Left kidney (tissue), 2 donors: ENCODE measurements around the gene H3-3A. TPM values are rescaled to one million over a fixed set of nuclear protein-coding genes. Genes with fewer than 3 reads are reported as not detected.
A peak's percentile ranks its signal among the peaks of the same experiment; 100 is the strongest.

Experiments used
- DNase-seq: peaks from one replicate; pipeline ENCODE4 v3.0.0-alpha.2; 2013
- polyA plus RNA-seq: library from polyadenylated mRNA; unstranded; fragments of 120-200 nt; gene quantifications from one replicate; pipeline ENCODE4 v1.2.1, GENCODE V29; 2013; ENCODE audit not compliant: insufficient read length

Gene H3-3A
- polyA plus RNA-seq, 1 donor = 1,261 TPM

DNA sequence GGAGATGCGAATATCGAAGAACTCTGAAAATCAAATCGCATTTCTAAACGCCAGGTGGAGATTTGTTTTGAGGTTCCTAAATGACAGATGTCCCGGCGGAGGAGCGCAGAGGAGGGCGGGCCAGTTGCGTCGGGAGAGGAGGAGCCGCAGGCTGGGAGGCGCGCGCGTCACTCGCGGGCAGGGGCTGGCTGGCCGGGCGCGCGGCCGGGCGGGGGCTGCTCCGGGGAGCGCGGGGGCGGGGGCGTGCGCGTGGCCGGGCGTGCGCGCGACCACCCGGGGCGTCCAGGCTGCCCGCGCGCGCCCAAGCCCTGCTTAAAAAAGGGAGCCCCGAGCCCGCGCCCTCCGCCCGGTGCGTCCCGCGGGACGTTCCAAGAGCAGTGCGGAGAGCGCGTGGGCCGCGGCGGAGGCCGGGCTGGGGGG lies 47.3 kb downstream of the H3-3A start:
- DNase-seq = peak; percentile 82

DNA sequence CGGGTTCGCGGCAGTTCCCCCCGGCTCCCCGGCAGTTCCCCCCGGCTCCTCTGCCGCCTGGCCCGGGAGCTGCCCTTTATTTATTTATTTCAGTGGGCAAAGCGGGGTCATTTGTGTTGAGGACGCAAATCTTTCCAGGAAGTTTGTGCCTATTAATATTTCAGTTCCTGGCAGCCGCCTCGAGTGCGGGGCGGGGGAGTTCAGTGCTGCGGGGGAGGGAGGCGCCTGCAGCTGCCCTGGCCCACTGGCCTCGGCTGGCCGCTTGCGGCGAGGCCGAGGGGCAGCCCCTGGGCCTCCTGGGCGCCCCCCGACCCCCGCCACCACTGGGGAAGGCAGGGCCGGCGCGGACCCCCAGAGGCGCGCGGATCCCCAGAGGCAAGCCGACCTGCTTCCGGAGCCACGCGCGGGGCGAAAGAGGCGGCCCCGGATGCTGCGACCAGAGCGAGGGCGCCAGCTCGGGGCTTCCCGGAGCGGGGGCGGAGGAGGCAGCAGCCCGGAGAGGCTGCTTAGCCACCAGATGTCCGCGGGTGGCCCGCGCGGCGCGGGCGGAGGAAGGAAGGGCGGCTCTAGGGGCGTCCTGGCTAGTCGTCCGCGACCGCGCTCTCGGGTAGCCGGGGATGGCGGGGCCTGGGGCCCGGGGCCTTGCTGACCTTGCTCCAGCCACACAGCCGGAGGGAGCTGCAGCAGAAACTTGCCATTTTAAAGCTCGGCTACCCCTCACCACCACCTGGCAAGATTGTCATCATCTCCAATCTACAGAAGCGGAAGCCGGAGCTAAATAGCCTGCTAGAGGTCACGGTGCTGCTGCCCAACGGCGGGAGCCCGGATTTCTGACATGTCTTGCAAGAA lies 48.0 kb downstream of the H3-3A start:
- DNase-seq = peak; percentile 58

DNA sequence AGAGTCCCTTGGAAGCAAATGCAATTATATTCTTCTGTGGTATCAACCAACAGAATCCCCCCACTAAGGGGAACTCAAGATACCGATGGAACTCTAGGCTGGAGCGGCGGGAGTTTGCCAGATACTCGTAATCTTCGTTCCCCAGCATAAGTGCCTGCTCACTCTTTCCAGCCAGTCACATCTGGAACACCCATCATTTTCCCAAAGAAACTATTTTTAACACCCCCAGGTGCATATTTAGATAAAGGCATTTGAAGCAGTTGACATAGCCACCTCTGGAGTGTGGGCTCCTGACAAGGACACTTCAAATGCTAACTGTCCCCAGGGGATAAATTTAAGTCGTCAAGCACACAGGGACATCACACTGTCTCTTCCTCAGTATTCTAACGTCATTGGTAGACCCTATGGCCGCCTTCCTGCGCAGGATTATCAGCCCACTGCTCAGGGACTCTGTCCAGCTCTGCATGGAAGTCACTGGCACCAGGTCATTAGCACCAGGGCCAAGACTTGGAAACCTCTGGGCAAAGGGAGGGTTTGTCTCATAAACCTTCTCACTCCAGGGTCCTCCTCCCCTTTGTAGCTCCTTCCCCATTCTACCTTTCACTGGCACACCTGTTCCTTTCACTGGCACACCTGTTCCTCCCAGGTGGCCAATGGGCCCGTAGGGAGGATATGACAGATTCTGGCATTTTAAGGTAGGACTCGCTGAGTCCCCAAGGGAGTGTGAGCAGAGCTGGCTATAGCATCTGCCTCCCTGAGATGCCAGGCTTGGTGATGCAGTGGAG lies 48.8 kb downstream of the H3-3A start:
- no peak for DNase-seq

DNA sequence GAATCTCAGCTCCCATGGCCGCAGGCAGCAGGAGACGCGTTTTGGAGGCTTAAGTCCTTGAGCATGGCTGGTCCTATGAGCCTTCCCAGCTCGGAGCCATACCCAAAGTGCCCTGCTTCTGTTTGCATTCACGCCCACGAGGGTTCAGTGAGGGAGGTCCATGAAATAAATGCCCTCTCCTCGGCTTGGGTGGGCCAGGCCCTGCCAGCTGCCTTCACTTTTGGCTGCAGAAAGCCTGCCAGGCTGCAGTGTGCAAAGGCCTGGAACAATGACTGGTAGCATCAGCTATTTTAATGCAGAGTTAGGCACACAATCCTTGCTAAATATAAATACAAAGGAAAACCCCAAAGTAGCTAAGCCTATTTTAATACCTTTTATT lies 49.4 kb downstream of the H3-3A start:
- no peak for DNase-seq

DNA sequence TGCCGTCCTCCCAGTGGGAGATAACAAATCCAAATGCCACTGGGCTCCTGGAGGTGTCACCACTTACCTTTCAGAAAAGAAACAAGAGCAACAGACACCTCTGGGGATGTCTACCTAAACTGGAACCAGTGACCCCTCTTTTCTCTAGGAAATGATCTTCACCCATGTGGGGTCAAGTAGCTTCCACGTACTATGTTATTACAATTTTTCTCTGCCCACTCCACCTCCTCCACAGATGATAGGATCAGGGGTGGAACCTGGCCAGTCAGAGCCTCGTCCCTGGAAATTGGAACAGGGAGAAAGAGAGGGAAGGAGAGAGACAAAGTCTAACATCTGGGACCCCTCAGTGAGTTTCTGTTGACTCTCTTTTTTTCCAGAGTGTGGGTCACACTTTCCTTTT lies 50.1 kb downstream of the H3-3A start:
- DNase-seq = no peak

DNA sequence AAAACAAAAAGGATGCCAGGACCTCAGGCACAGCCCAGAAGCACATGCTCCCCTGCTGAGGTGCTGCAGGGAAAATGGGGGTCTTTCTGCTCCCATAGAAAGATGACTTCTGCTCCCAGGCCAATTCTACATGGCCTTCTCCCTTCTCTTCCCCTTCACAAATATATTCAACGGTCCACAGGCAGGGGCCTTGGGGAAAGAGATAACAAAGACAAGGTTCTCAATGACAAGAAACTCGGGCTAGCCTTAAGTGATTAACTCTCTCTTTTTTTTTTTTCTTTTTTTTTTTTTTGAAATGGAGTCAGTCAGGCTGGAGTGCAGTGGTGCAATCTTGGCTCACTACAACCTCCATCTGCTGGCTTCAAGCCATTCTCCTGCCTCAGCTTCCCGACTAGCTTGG lies 54.2 kb downstream of the H3-3A start:
- no peak for DNase-seq

DNA sequence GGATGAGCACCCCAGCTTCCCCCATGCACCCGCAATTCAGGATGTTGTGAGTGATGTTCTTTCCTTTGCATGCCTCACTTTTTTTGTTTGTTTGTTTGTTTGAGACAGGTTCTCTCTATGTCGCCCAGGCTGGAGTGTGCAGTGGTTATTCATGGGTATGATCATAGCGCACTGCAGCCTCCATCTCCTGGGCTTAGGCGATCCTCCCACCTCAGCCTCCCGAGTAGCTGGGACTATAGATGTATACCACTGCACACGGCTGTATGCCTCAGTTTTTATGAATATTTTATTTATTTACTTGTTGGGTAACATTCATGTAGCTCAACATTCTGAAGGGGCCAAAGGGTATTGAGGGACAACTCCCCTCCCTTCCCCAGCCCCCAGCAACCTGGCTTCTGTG lies 54.8 kb downstream of the H3-3A start:
- DNase-seq = no peak

DNA sequence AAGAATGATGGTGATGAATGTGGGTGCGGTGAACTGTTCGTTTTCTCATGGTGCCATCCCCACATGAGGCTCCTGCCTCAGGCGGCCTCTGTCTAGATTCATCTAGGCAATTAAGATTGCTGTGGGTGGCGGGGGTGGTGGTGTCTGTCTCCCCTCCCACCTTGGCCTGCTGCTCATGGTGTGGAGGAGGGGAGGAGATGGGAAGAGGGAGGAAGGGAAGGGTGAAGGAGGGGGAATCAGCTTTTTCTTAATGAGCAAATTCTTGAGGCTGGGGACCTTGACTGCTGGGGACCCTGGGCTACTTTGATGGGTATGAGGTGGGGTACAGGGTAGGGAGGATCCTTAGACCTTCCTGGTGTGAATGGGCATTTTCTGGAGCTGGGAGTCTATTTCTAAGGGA lies 55.8 kb downstream of the H3-3A start:
- DNase-seq = no peak

DNA sequence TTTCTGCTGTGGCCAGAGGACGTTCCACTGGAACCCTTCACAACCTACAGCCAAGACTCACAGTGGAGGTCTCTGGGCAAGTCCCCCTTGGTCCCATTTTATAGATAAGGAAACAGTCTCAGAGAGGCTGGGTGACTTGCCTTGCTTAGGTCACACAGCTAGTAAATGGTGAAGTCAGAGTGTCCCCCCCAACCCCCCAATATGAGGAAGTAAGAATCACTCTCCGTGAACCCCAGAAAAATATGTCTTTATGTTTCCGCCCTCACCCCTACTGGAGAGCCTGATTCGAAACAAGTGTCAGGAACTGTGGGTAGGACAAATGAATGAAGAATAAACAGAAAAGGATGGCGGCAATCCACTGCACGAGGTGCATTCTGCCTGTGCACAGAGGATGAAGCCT lies 56.7 kb downstream of the H3-3A start:
- DNase-seq = no peak

DNA sequence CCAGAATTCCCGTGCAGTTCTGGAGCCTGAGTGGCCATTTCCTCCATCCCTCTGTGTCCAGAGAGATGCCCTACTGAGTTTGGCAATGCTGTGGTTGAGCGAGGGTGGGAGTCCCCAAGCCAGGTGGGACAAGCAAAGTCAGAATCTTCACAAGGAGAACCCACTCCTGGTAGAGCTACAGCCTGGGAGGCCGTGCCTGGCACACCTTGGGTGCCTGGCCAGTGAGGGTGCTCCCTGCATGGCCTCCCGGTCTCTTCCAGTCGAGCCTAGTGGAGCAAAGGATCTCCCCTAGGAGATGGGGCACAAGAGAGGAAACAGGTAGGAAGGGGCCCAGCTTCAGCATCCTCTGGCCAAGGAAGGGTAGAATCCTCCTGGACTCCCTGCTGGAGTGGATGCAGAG lies 57.9 kb downstream of the H3-3A start:
- DNase-seq = no peak

DNA sequence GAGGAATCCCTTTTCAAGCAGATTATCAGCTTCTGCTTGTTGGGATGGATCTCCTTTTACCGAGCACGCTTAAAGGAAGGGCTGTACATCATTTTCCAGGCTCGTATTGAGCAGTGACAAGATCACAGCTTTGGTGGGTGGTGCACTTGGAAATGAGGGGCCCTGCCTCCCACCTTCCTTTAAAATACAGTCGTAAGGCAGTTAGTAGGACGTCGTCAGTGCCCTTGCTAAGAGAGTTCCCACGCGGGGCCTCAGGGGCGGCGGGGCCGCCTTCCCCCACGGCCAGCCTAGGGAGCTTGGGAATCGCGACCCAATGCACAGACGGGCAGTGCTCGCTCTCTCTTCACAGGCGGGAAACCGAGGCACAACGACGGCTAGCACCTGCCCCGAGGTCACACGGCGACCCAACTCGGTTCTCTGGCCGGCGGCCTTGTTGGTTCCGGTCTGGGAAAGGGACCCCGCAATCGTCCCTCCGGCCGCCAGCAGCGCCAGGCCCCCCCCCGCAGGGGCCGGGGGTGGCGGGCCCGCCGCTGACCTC lies 58.6 kb downstream of the H3-3A start:
- DNase-seq = no peak

Other genes with a start within 250 kb of the H3-3A start
- 82.2 TPM for gene TMEM63A, start 180.3 kb upstream of the H3-3A start, polyA plus RNA-seq
- gene LEFTY1, start 173.6 kb upstream of the H3-3A start, polyA plus RNA-seq = 3.6 TPM
- 52.5 TPM for gene PYCR2, start 138.5 kb upstream of the H3-3A start, polyA plus RNA-seq
- 0.98 TPM for gene LEFTY2, start 121.5 kb upstream of the H3-3A start, polyA plus RNA-seq
- gene SDE2, start 63.4 kb upstream of the H3-3A start, polyA plus RNA-seq = 22.2 TPM
- gene ACBD3, start 124.0 kb downstream of the H3-3A start, polyA plus RNA-seq = 52.3 TPM
- 0.23 TPM for gene MIXL1, start 160.9 kb downstream of the H3-3A start, polyA plus RNA-seq
- gene LIN9, start 246.4 kb downstream of the H3-3A start, polyA plus RNA-seq = 12.3 TPM